Islet of Langerhans (tissue), 1 donor: ENCODE results near the gene MUC20.
"Not testable (repeated sequence)": the region's sequence is repeated elsewhere in the genome, so short reads cannot be mapped to it uniquely, and the experiment has no call there.

Source experiments
- FAIRE-seq: peaks from one replicate; lab custom pipeline; 2011; peaks lifted over from hg19 to GRCh38; lab: Jason Lieb, UNC

The MUC20 gene

GRCh38 chr3:195731356-195731905, 10.7 kb downstream of the MUC20 start:
- FAIRE-seq, result no peak

GRCh38 chr3:195732940-195733339, 12.2 kb downstream of the MUC20 start:
- FAIRE-seq, result no peak

- FAIRE-seq, result no peak
Observed at GRCh38 chr3:195735036-195735695, 14.4 kb downstream of the MUC20 start.

GRCh38 chr3:195736866-195737490, 16.2 kb downstream of the MUC20 start:
- no peak for FAIRE-seq

- FAIRE-seq, result not testable (repeated sequence)
Observed at GRCh38 chr3:195737782-195738181, 17.0 kb downstream of the MUC20 start.

GRCh38 chr3:195738274-195739044, 17.7 kb downstream of the MUC20 start:
- no peak for FAIRE-seq

GRCh38 chr3:195739561-195740111, 18.9 kb downstream of the MUC20 start:
- no peak for FAIRE-seq

GRCh38 chr3:195744437-195744836, 23.7 kb downstream of the MUC20 start:
- FAIRE-seq, result no peak

- no peak for FAIRE-seq
Observed at GRCh38 chr3:195746346-195746745, 25.6 kb downstream of the MUC20 start.

- FAIRE-seq, result no peak
Observed at GRCh38 chr3:195746751-195747150, 26.0 kb downstream of the MUC20 start.

GRCh38 chr3:195748661-195749060, 27.9 kb downstream of the MUC20 start:
- no peak for FAIRE-seq

GRCh38 chr3:195749101-195749500, 28.3 kb downstream of the MUC20 start:
- not testable (repeated sequence) for FAIRE-seq

- no peak for FAIRE-seq
Observed at GRCh38 chr3:195750797-195751520, 30.2 kb downstream of the MUC20 start.

- FAIRE-seq, result no peak
Observed at GRCh38 chr3:195751560-195751959, 30.8 kb downstream of the MUC20 start.

- no peak for FAIRE-seq
Observed at GRCh38 chr3:195752066-195752465, 31.3 kb downstream of the MUC20 start.

- no peak for FAIRE-seq
Observed at GRCh38 chr3:195752546-195753331, 32.0 kb downstream of the MUC20 start.

- FAIRE-seq, result no peak
Observed at GRCh38 chr3:195753581-195753980, 32.8 kb downstream of the MUC20 start.

GRCh38 chr3:195754141-195754540, 33.4 kb downstream of the MUC20 start:
- FAIRE-seq, result no peak

- FAIRE-seq, result no peak
Observed at GRCh38 chr3:195754906-195755305, 34.1 kb downstream of the MUC20 start.

GRCh38 chr3:195755391-195755790, 34.6 kb downstream of the MUC20 start:
- no peak for FAIRE-seq
